Right atrium auricular region (tissue), 2 donors: Measurements from ENCODE around the gene SLCO1C1. TPM values are rescaled to one million over a fixed set of nuclear protein-coding genes. Genes with fewer than 3 reads are reported as not detected.

ENCODE experiments used
- DNase-seq: peaks from one replicate; pipeline ENCODE4 v3.0.0-alpha.2; 2019; ENCODE audit warnings: low spot score
- H3K27ac ChIP-seq, 2 donors: fragments of 200-600 bp; sonication (generic); 1 replicate in 1 of 2; 2 replicates in 1 of 2; pipeline ENCODE4 v1.5.1; 2016 to 2019
- H3K27me3 ChIP-seq, 2 donors: fragments of 200-600 bp; sonication (generic); one replicate each; pipeline versions ENCODE4 v1.5.1 to v1.6.0; 2017 to 2019
- H3K36me3 ChIP-seq: fragments of 200-600 bp; sonication (generic); one replicate; pipeline ENCODE4 v1.5.1; 2016
- H3K4me1 ChIP-seq, 2 donors: fragments of 200-600 bp; sonication (generic); one replicate each; pipeline versions ENCODE4 v1.5.1 to v1.6.0; 2017 to 2019
- H3K4me3 ChIP-seq, 2 donors: fragments of 200-600 bp; sonication (generic); 1 replicate in 1 of 2; 2 replicates in 1 of 2; pipeline ENCODE4 v1.5.1; 2017 to 2019; ENCODE audit warnings: mild to moderate bottlenecking in 1 of 2, moderate library complexity in 1 of 2
- H3K9me3 ChIP-seq, 2 donors: fragments of 200-600 bp; sonication (generic); one replicate each; pipeline ENCODE4 v1.5.1; 2019
- total RNA-seq, 2 donors: library from RNA; depleted of rRNA; stranded (reverse); fragments of >200 nt; gene quantifications; one replicate each; pipeline ENCODE4 v1.1.0, GENCODE V29; 2016
- TF ChIP-seq, protein P1 (sequence below), 2 donors: fragments of 200-600 bp; sonication (generic); IDR thresholded peaks; one replicate each; pipeline ENCODE4 v1.5.1; 2019; ENCODE audit warnings: antibody characterized with exemption in 2 of 2

The SLCO1C1 gene
- total RNA-seq, 2 donors from 2014 or later, result 0.31 to 2.0 TPM

GRCh38 chr12:20681334-20681733, 13.8 kb upstream of the SLCO1C1 start:
- peaks cover 33% of the 10 kb centered on the region for H3K36me3 ChIP-seq
- DNase-seq, result no peak
- TF ChIP-seq, protein P1, sequence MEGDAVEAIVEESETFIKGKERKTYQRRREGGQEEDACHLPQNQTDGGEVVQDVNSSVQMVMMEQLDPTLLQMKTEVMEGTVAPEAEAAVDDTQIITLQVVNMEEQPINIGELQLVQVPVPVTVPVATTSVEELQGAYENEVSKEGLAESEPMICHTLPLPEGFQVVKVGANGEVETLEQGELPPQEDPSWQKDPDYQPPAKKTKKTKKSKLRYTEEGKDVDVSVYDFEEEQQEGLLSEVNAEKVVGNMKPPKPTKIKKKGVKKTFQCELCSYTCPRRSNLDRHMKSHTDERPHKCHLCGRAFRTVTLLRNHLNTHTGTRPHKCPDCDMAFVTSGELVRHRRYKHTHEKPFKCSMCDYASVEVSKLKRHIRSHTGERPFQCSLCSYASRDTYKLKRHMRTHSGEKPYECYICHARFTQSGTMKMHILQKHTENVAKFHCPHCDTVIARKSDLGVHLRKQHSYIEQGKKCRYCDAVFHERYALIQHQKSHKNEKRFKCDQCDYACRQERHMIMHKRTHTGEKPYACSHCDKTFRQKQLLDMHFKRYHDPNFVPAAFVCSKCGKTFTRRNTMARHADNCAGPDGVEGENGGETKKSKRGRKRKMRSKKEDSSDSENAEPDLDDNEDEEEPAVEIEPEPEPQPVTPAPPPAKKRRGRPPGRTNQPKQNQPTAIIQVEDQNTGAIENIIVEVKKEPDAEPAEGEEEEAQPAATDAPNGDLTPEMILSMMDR (IDR thresholded peaks at IDR 0.05), result no peak
- H3K9me3 ChIP-seq, result peaks cover 0 to 8% of the 10 kb centered on the region in 2 donors
- no peak overlapping the region for H3K4me3 ChIP-seq
- no peaks in the 10 kb centered on the region for H3K27me3 ChIP-seq
- H3K27ac ChIP-seq, result no peak overlapping the region
- no peaks in the 10 kb centered on the region for H3K4me1 ChIP-seq

DNA sequence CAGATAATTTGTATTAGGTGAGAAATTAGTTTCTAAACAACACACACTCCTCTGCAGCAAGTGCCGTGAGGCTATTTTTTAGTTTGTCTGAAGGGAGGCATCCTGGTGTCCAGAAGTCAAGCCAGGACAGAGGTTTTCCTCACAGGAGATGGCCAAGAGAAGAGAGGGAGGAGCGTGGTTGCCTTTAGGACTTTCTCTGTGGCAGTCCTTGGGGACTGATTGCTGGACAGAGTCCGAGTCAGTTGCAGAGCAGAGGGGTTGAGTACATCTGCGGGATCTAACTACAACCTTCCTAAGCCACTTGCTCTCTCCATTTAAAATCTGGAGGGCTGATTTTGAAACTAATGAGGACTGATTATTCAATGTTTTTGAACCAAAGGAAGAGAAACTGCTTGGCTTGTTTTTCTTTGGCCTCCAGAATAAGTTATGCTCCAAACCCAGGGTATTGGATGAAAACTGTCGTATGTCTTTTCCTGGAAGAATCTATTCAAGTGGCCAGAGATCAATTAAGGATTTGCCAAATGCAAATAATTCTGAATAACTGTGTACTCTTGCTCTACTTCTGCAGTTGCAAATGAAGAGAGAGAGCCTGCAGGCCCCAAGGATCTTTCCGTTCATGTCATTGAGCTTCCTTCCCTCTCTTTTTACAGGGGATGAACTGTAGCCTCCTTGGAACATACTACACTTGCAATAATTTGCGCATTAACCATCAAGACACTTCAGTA, 1.2 kb downstream of the SLCO1C1 start:
- Histone ChIP-seq H3K4me3 (no peak overlapping the region), H3K27me3 (no peaks in the 10 kb centered on the region), H3K4me1 (no peaks in the 10 kb centered on the region), H3K9me3 (no peaks in the 10 kb centered on the region), H3K27ac (no peak overlapping the region), H3K36me3 (no peaks in the 10 kb centered on the region)
- DNase-seq, result no peak
- TF ChIP-seq, protein P1 (IDR thresholded peaks at IDR 0.05), result no peak

DNA sequence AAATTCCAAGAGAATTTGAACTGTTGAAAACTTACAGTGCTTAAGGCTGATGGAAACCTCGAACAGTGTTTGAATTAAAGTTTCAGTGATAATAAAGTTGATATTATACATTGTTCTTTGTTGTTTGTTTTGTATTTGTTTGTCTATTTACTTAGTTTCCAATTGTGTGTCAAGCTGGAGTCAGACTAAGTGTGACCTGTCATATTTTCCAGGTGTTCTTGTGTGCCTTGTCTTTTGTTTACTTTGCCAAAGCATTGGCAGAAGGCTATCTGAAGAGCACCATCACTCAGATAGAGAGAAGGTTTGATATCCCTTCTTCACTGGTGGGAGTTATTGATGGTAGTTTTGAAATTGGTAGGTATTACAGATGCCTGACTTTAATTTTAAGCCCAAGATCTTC, 6.0 kb downstream of the SLCO1C1 start:
- no peak for DNase-seq
- Histone ChIP-seq H3K4me1 (no peaks in the 10 kb centered on the region), H3K27me3 (no peaks in the 10 kb centered on the region), H3K9me3 (no peaks in the 10 kb centered on the region), H3K4me3 (no peak overlapping the region), H3K27ac (no peak overlapping the region), H3K36me3 (no peaks in the 10 kb centered on the region)
- TF ChIP-seq, protein P1 (IDR thresholded peaks at IDR 0.05), result no peak

GRCh38 chr12:20704860-20705259, 9.7 kb downstream of the SLCO1C1 start:
- TF ChIP-seq, protein P1 (IDR thresholded peaks at IDR 0.05), result no peak

GRCh38 chr12:20711846-20712245, 16.7 kb downstream of the SLCO1C1 start:
- no peaks in the 10 kb centered on the region for H3K36me3 ChIP-seq
- H3K27ac ChIP-seq, result no peak overlapping the region
- no peak overlapping the region for H3K4me3 ChIP-seq
- no peaks in the 10 kb centered on the region for H3K4me1 ChIP-seq
- no peaks in the 10 kb centered on the region for H3K27me3 ChIP-seq
- DNase-seq, result no peak
- no peaks in the 10 kb centered on the region for H3K9me3 ChIP-seq
- TF ChIP-seq, protein P1 (IDR thresholded peaks at IDR 0.05), result no peak

More at GRCh38 chr12:20704860-20705259, 9.7 kb downstream of the SLCO1C1 start:
- Histone ChIP-seq H3K36me3 (no peaks in the 10 kb centered on the region), H3K9me3 (no peaks in the 10 kb centered on the region), H3K4me3 (no peak overlapping the region), H3K27ac (no peak overlapping the region), H3K4me1 (no peaks in the 10 kb centered on the region), H3K27me3 (no peaks in the 10 kb centered on the region)
- no peak for DNase-seq

GRCh38 chr12:20716037-20716436, 20.9 kb downstream of the SLCO1C1 start:
- TF ChIP-seq, protein P1 (IDR thresholded peaks at IDR 0.05), result no peak
- Histone ChIP-seq H3K27ac (no peak overlapping the region), H3K36me3 (no peaks in the 10 kb centered on the region), H3K9me3 (no peaks in the 10 kb centered on the region), H3K27me3 (no peaks in the 10 kb centered on the region), H3K4me1 (no peaks in the 10 kb centered on the region), H3K4me3 (no peak overlapping the region)
- DNase-seq, result no peak
